SJSA1 (cell line): ENCODE results near the gene DPYD. TPM values are rescaled to one million over a fixed set of nuclear protein-coding genes. Genes with fewer than 3 reads are reported as not detected.

Source experiments
- DNase-seq, 2 experiments: peaks; one replicate each; pipeline ENCODE4 v3.0.0-alpha.2; 2015 to 2020; ENCODE audit warnings: low spot score in 2 of 2, low read depth in 1 of 2
- H3K27ac ChIP-seq: fragments of 250-450 bp; sonication (Bioruptor Pico); 2 replicates; pipeline ENCODE4 v1.5.1; 2020; ENCODE audit warnings: mild to moderate bottlenecking, moderate library complexity
- H3K27me3 ChIP-seq: fragments of 250-450 bp; sonication (Bioruptor Pico); replicated peaks from 2 replicates; pipeline ENCODE4 v1.5.1; 2020; ENCODE audit warnings: mild to moderate bottlenecking, moderate library complexity
- H3K36me3 ChIP-seq: fragments of 250-450 bp; sonication (Bioruptor Pico); 2 replicates; pipeline ENCODE4 v1.5.1; 2020; ENCODE audit warnings: mild to moderate bottlenecking
- H3K4me1 ChIP-seq: fragments of 250-450 bp; sonication (Bioruptor Pico); replicated peaks from 2 replicates; pipeline ENCODE4 v1.6.1; 2021; ENCODE audit warnings: mild to moderate bottlenecking
- H3K4me3 ChIP-seq: fragments of 250-450 bp; sonication (Bioruptor Pico); 2 replicates; pipeline ENCODE4 v1.5.1; 2020; ENCODE audit warnings: mild to moderate bottlenecking
- H3K9me3 ChIP-seq: fragments of 250-450 bp; sonication (Bioruptor Pico); replicated peaks from 2 replicates; pipeline ENCODE4 v1.5.1; 2020; ENCODE audit warnings: mild to moderate bottlenecking
- total RNA-seq: library from RNA; depleted of rRNA; stranded (reverse); fragments of >200 nt; shearing (Covaris generic); gene quantifications from 2 replicates; pipeline ENCODE4 v1.2.3, GENCODE V29; 2014

The DPYD gene
- total RNA-seq, 1 experiment from 2014 or later = 31.4 TPM

GRCh38 chr1:97781762-97782337 lies 139.0 kb downstream of the DPYD start:
- Histone ChIP-seq H3K27ac (no peak overlapping the region), H3K36me3 (no peaks in the 10 kb centered on the region), H3K4me3 (no peak overlapping the region), H3K27me3 (no peaks in the 10 kb centered on the region), H3K9me3 (no peaks in the 10 kb centered on the region), H3K4me1 (no peaks in the 10 kb centered on the region)
- DNase-seq = no peak

GRCh38 chr1:97780884-97781283 lies 139.9 kb downstream of the DPYD start:
- Histone ChIP-seq H3K4me1 (no peaks in the 10 kb centered on the region), H3K36me3 (0 out of 2 replicates have a peak, but pooled peaks cover 3% of the 10 kb centered on the region), H3K27me3 (no peaks in the 10 kb centered on the region), H3K27ac (no peak overlapping the region), H3K4me3 (no peak overlapping the region), H3K9me3 (no peaks in the 10 kb centered on the region)
- no peak for DNase-seq

GRCh38 chr1:97778718-97779117 lies 142.1 kb downstream of the DPYD start:
- 0 out of 2 replicates have a peak, but pooled peaks cover 3% of the 10 kb centered on the region for H3K36me3 ChIP-seq
- no peaks in the 10 kb centered on the region for H3K27me3 ChIP-seq
- H3K4me1 ChIP-seq = no peaks in the 10 kb centered on the region
- no peak overlapping the region for H3K27ac ChIP-seq
- no peaks in the 10 kb centered on the region for H3K9me3 ChIP-seq
- no peak for DNase-seq
- H3K4me3 ChIP-seq = no peak overlapping the region

DNA sequence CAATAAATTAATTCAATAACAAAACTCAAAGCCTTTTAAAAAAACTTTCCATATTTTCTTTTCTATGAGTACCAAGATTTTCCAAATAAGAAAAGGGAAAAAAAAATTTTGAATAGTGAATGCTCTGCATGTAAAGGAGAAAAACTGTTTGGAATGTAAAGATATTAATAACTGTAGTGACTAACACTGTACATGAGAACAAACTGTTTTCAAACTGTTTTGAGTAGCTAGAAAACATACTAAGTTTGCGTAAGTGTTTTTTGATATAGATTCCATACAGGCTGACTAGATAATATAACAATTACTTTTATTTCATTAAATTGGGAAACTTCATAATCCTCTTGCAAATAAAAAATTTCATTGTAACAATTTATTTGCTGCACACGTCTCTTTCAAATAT lies 150.5 kb downstream of the DPYD start:
- Histone ChIP-seq H3K4me3 (no peak overlapping the region), H3K4me1 (no peaks in the 10 kb centered on the region), H3K36me3 (no peaks in the 10 kb centered on the region), H3K27me3 (no peaks in the 10 kb centered on the region), H3K9me3 (no peaks in the 10 kb centered on the region), H3K27ac (no peak overlapping the region)
- DNase-seq = no peak

DNA sequence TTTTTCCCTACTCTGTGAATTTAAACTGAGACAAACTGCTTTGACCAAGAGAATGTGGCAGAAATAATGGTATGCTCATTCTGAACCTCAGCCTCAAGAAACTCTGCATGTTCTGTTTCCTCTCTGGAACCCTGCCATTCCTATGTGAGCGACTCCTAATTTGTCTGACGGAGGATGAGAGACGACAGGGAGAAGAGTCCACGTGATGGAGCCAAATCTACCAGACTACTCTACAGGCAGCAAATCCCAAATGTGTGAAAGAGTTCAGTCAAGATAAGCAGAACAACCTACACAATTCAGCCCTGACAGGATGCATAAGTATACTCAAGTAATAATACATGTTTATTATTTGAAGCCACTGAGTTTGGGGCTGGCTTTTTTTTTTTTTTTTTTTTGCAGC lies 153.5 kb downstream of the DPYD start:
- H3K36me3 ChIP-seq = no peaks in the 10 kb centered on the region
- no peaks in the 10 kb centered on the region for H3K4me1 ChIP-seq
- no peak overlapping the region for H3K27ac ChIP-seq
- H3K9me3 ChIP-seq = no peaks in the 10 kb centered on the region
- no peaks in the 10 kb centered on the region for H3K27me3 ChIP-seq
- no peak for DNase-seq
- H3K4me3 ChIP-seq = no peak overlapping the region

DNA sequence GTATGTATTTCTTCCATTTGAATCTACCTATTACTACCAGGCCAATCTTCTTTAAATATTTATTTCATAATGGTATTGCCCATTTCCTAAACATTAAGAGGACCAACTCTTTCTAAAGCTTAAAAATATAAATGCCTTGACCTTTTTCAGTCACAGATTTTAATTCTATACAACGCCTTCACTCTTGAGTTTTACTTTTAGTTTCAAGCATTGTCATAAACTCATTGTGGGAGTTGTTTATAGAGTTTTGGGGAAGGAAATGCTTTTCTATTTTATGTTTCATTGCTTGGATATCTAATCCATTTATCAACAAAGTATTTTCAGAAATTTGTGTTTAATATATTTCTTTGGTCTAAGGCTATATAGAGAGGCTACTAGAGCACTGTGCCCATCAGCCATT lies 155.8 kb downstream of the DPYD start:
- Histone ChIP-seq H3K4me1 (no peaks in the 10 kb centered on the region), H3K27me3 (no peaks in the 10 kb centered on the region), H3K36me3 (no peaks in the 10 kb centered on the region), H3K4me3 (no peak overlapping the region), H3K9me3 (no peaks in the 10 kb centered on the region), H3K27ac (no peak overlapping the region)
- DNase-seq = no peak

DNA sequence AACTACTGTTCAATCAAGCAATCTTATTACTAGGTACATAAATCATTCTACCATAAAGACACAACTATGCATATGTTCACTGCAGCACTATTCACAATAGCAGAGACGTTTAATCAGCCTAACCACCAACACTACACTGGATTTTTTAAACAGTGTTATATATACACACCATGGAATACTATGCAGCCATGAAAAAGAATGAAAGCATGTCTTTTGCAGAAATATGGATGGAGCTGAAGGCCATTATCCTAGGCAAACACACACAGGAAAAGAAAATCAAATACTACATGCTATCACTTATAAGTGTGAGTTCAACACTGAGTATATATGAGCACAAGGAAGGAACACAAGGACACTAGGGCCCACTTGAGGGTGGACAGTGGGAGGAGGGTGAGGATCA lies 159.2 kb downstream of the DPYD start:
- Histone ChIP-seq H3K4me3 (no peak overlapping the region), H3K36me3 (no peaks in the 10 kb centered on the region), H3K27me3 (no peaks in the 10 kb centered on the region), H3K9me3 (no peaks in the 10 kb centered on the region), H3K27ac (no peak overlapping the region), H3K4me1 (peaks cover 6% of the 10 kb centered on the region; the same call in 1 of the 2 replicates)
- no peak for DNase-seq

GRCh38 chr1:97759078-97759477 lies 161.8 kb downstream of the DPYD start:
- no peak for DNase-seq
- Histone ChIP-seq H3K36me3 (no peaks in the 10 kb centered on the region), H3K4me3 (no peak overlapping the region), H3K9me3 (no peaks in the 10 kb centered on the region), H3K27ac (no peak overlapping the region), H3K4me1 (peaks cover 6% of the 10 kb centered on the region; the same call in 1 of the 2 replicates), H3K27me3 (no peaks in the 10 kb centered on the region)

DNA sequence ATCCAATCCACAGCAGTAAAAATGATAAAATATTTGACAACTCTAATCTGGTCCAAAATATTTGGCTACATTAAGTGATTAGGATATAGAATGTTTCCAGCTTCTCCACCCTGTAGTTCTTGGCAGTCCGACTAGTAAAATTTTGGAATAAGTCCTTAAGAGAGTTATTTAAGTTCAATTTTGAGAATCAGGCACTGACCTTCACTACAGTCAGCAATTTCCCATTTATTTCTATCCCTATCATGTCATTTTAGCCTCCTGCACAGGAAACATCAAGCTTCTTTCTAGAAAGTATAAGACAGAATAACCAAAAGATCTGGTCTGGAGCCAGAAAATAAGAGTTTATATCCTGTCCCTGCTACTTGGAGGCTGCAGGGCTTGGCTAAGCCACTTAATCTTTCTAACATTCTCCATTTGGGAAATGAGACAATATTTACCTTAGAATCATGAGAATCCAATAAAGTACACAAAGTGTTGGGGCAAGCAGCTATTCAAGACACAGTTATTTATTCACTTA lies 162.2 kb downstream of the DPYD start:
- Histone ChIP-seq H3K4me1 (peaks cover 6% of the 10 kb centered on the region; the same call in 1 of the 2 replicates), H3K9me3 (no peaks in the 10 kb centered on the region), H3K36me3 (no peaks in the 10 kb centered on the region), H3K4me3 (no peak overlapping the region), H3K27me3 (no peaks in the 10 kb centered on the region), H3K27ac (no peak overlapping the region)
- no peak for DNase-seq

GRCh38 chr1:97745912-97746311 lies 174.9 kb downstream of the DPYD start:
- no peak for DNase-seq
- Histone ChIP-seq H3K9me3 (no peaks in the 10 kb centered on the region), H3K4me1 (no peaks in the 10 kb centered on the region), H3K27ac (no peak overlapping the region), H3K27me3 (no peaks in the 10 kb centered on the region), H3K4me3 (no peak overlapping the region), H3K36me3 (no peaks in the 10 kb centered on the region)

GRCh38 chr1:97744977-97745376 lies 175.9 kb downstream of the DPYD start:
- DNase-seq = no peak
- Histone ChIP-seq H3K4me3 (no peak overlapping the region), H3K27me3 (no peaks in the 10 kb centered on the region), H3K4me1 (no peaks in the 10 kb centered on the region), H3K9me3 (no peaks in the 10 kb centered on the region), H3K27ac (no peak overlapping the region), H3K36me3 (no peaks in the 10 kb centered on the region)

GRCh38 chr1:97743129-97743528 lies 177.7 kb downstream of the DPYD start:
- DNase-seq = no peak
- H3K4me1 ChIP-seq = no peaks in the 10 kb centered on the region
- H3K4me3 ChIP-seq = no peak overlapping the region
- no peak overlapping the region for H3K27ac ChIP-seq
- H3K36me3 ChIP-seq = no peaks in the 10 kb centered on the region
- no peaks in the 10 kb centered on the region for H3K9me3 ChIP-seq
- H3K27me3 ChIP-seq = no peaks in the 10 kb centered on the region

DNA sequence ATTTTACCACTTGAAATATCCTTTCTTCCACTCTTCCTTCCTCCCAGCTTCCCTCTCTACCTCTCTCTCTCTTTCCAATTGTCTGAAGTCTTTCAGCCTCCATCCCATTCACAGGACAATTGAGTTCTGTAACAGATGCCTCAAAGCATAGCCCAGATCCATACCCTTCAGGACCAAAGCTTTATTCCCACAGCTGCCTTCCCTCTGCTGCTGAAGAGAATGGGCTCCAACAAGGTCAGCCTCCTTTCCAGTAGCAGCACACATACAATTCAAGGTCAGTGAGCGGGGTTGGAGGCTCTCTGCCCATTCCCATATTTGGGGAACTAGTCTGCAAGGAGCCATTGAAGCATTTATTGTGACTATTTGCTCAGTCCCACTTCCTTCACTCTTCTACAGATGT lies 179.9 kb downstream of the DPYD start:
- no peak for DNase-seq
- no peak overlapping the region for H3K4me3 ChIP-seq
- no peaks in the 10 kb centered on the region for H3K27me3 ChIP-seq
- no peaks in the 10 kb centered on the region for H3K36me3 ChIP-seq
- H3K27ac ChIP-seq = no peak overlapping the region
- H3K9me3 ChIP-seq = no peaks in the 10 kb centered on the region
- H3K4me1 ChIP-seq = no peaks in the 10 kb centered on the region

- no peak overlapping the region for H3K27ac ChIP-seq
- no peaks in the 10 kb centered on the region for H3K4me1 ChIP-seq
- no peaks in the 10 kb centered on the region for H3K9me3 ChIP-seq
- no peaks in the 10 kb centered on the region for H3K27me3 ChIP-seq
- no peak for DNase-seq
- no peaks in the 10 kb centered on the region for H3K36me3 ChIP-seq
- H3K4me3 ChIP-seq = no peak overlapping the region
Observed at GRCh38 chr1:97739596-97740103, 181.2 kb downstream of the DPYD start.

GRCh38 chr1:97738270-97738669 lies 182.6 kb downstream of the DPYD start:
- H3K36me3 ChIP-seq = no peaks in the 10 kb centered on the region
- no peak for DNase-seq
- H3K4me1 ChIP-seq = no peaks in the 10 kb centered on the region
- H3K4me3 ChIP-seq = no peak overlapping the region
- no peaks in the 10 kb centered on the region for H3K9me3 ChIP-seq
- no peak overlapping the region for H3K27ac ChIP-seq
- no peaks in the 10 kb centered on the region for H3K27me3 ChIP-seq
